Endothelial cell of umbilical vein (primary cell): ENCODE results near the gene FOXF1. TPM values are rescaled to one million over a fixed set of nuclear protein-coding genes. Genes with fewer than 3 reads are reported as not detected.

ENCODE experiments used
- BruUV-seq: library from RNA; stranded (reverse); fragments of 400-500 nt; replicated peaks from 2 replicates; lab custom pipeline; 2021; lab: Mats Ljungman, UMichigan
- CTCF ChIA-PET: fragments of 300-600, 350-600 bp; sonication (Branson Sonifier 250); formaldehyde crosslinking; loops from one replicate; lab custom pipeline; 2021; ENCODE audit warnings: antibody characterized with exemption, inconsistent platforms; lab: Charles Lee
- POLR2A ChIA-PET: fragments of 300-600, 350-600 bp; sonication (Branson Sonifier 250); formaldehyde crosslinking; loops from one replicate; lab custom pipeline; 2021; ENCODE audit warnings: antibody characterized with exemption, inconsistent platforms; lab: Charles Lee
- DNase-seq: peaks from one replicate; pipeline ENCODE4 v3.0.0-alpha.2; 2011; ENCODE audit warnings: low read depth, low spot score
- FAIRE-seq: peaks from 2 replicates; lab custom pipeline; 2011; peaks lifted over from hg19 to GRCh38; lab: Jason Lieb, UNC
- H2AFZ ChIP-seq: 2 replicates; pipeline ENCODE4 v1.6.0; 2012; ENCODE audit warnings: low read depth, low read length, control low read depth, inconsistent platforms
- H3K27ac ChIP-seq: 2 replicates; pipeline ENCODE4 v1.5.1; 2011; ENCODE audit warnings: low read depth, mild to moderate bottlenecking, control low read depth, low read length, moderate library complexity; ENCODE audit not compliant: insufficient read depth
- H3K27me3 ChIP-seq, 2 experiments: 2 replicates each; pipeline versions ENCODE4 v1.6.0 to v1.6.1; 2011; ENCODE audit warnings: low read length in 2 of 2, mixed read lengths in 1 of 2; ENCODE audit not compliant: control insufficient read depth in 2 of 2, insufficient read depth in 2 of 2
- H3K36me3 ChIP-seq, 2 experiments: 2 replicates in 1 of 2; 3 replicates in 1 of 2; pipeline ENCODE4 v1.5.1; 2011; ENCODE audit warnings: low read length in 2 of 2, mild to moderate bottlenecking in 1 of 2, moderate library complexity in 1 of 2; ENCODE audit not compliant: control insufficient read depth in 2 of 2, insufficient read depth in 2 of 2; ENCODE audit errors: extremely low read depth in 1 of 2
- H3K4me1 ChIP-seq: 3 replicates; pipeline ENCODE4 v1.5.1; 2011; ENCODE audit warnings: mild to moderate bottlenecking, low read length; ENCODE audit not compliant: control insufficient read depth, insufficient read depth; ENCODE audit errors: extremely low read depth
- H3K4me2 ChIP-seq: 2 replicates; pipeline ENCODE4 v1.6.1; 2011; ENCODE audit warnings: low read length, control low read depth, mixed read lengths; ENCODE audit not compliant: insufficient read depth
- H3K4me3 ChIP-seq, 3 experiments: fragments of 200-600 bp in 1 of 3; sonication (generic), shearing (Covaris generic) in 1 of 3; replicated peaks in 1 of 3; 2 replicates each; pipeline ENCODE4 v1.5.1; 2011 to 2016; ENCODE audit warnings: control low read depth in 3 of 3, low read length in 3 of 3, mild to moderate bottlenecking in 2 of 3, inconsistent platforms in 1 of 3, low read depth in 1 of 3, moderate library complexity in 1 of 3; ENCODE audit not compliant: insufficient read depth in 1 of 3
- H3K79me2 ChIP-seq: 2 replicates; pipeline ENCODE4 v1.6.0; 2012; ENCODE audit warnings: low read length, inconsistent platforms; ENCODE audit not compliant: control insufficient read depth, insufficient read depth
- H3K9ac ChIP-seq: replicated peaks from 2 replicates; pipeline ENCODE3; 2011; ENCODE audit warnings: low read length, control low read depth; ENCODE audit not compliant: insufficient read depth; ENCODE audit errors: extremely low read depth
- H3K9me1 ChIP-seq: replicated peaks from 3 replicates; pipeline ENCODE4 v1.6.0; 2011; ENCODE audit warnings: mild to moderate bottlenecking, low read length; ENCODE audit not compliant: control insufficient read depth, insufficient read depth; ENCODE audit errors: extremely low read depth
- H3K9me3 ChIP-seq: replicated peaks from 2 replicates; pipeline ENCODE4 v1.5.1; 2012; ENCODE audit warnings: low read length, inconsistent platforms; ENCODE audit not compliant: control insufficient read depth, insufficient read depth
- H4K20me1 ChIP-seq: replicated peaks from 2 replicates; pipeline ENCODE3; 2011; ENCODE audit warnings: mild to moderate bottlenecking, low read length; ENCODE audit not compliant: control insufficient read depth, insufficient read depth; ENCODE audit errors: extremely low read depth
- EZH2 ChIP-seq: IDR thresholded peaks from 2 replicates; pipeline ENCODE4 v1.6.1; 2012; ENCODE audit warnings: borderline replicate concordance, low read depth, mild to moderate bottlenecking, moderate library complexity, low read length, inconsistent platforms; ENCODE audit not compliant: severe bottlenecking
- FOS ChIP-seq: IDR thresholded peaks from 2 replicates; pipeline ENCODE4 v1.6.1; 2011; ENCODE audit warnings: mild to moderate bottlenecking, low read length, moderate library complexity, borderline replicate concordance; ENCODE audit not compliant: insufficient read depth
- GATA2 ChIP-seq: IDR thresholded peaks from 2 replicates; pipeline ENCODE4 v1.7.0; 2011; ENCODE audit warnings: low read depth, mild to moderate bottlenecking, moderate library complexity, mixed read lengths, low read length; ENCODE audit not compliant: insufficient read length, insufficient read depth
- JUN ChIP-seq: IDR thresholded peaks from 2 replicates; pipeline ENCODE4 v1.6.1; 2011; ENCODE audit warnings: borderline replicate concordance, low read depth; ENCODE audit not compliant: insufficient read length, insufficient read depth
- MAX ChIP-seq: IDR thresholded peaks from 2 replicates; pipeline ENCODE4 v1.6.1; 2011; ENCODE audit not compliant: insufficient read depth, insufficient read length
- MYC ChIP-seq: IDR thresholded peaks from one replicate; pipeline ENCODE4 v1.6.1; 2011; ENCODE audit warnings: mild to moderate bottlenecking, low read depth, low read length
- POLR2A ChIP-seq: IDR thresholded peaks from 2 replicates; pipeline ENCODE4 v1.6.1; 2012; ENCODE audit warnings: low read depth, mild to moderate bottlenecking, control low read depth, low read length
- POLR2AphosphoS5 ChIP-seq: IDR thresholded peaks from 2 replicates; pipeline ENCODE4 v1.6.1; 2012; ENCODE audit warnings: low read depth, mild to moderate bottlenecking, control low read depth, low read length, moderate library complexity; ENCODE audit not compliant: insufficient read depth
- dilution Hi-C: fragments of 300-500 bp; cut with MboI; formaldehyde crosslinking; loops from one replicate; pipeline ENCODE4 v1.15.0; 2019; ENCODE audit warnings: low sequenced_read_pairs; ENCODE audit not compliant: extremely low pct_ligation_motif_present
- intact Hi-C: fragments of 100-400 bp; cut with micrococcal nuclease; formaldehyde crosslinking; loops from one replicate; pipeline ENCODE4 v1.10.0; 2022
- polyA plus RNA-seq, 4 experiments: library from polyadenylated mRNA; depleted of rRNA in 3 of 4; stranded (reverse) in 3 of 4; unstranded in 1 of 4; fragments of >200 nt; gene quantifications; 2 replicates each; pipeline versions ENCODE4 v1.2.1 to v1.2.3, GENCODE V29; 2011 to 2012; ENCODE audit warnings: missing spikeins in 1 of 4
- total RNA-seq: library from RNA; stranded (reverse); gene quantifications from 2 replicates; pipeline ENCODE4 v1.2.3, GENCODE V29; 2021
- TF ChIP-seq, protein P1 (sequence below), 2 donors: IDR thresholded peaks; 1 replicate in 1 of 2; 2 replicates in 1 of 2; pipeline ENCODE4 v1.5.1; 2011; ENCODE audit warnings: low read length in 2 of 2, mild to moderate bottlenecking in 2 of 2, moderate library complexity in 2 of 2, control low read depth in 1 of 2, inconsistent platforms in 1 of 2, low read depth in 1 of 2; ENCODE audit not compliant: insufficient read depth in 1 of 2; ENCODE audit errors: extremely low read depth in 1 of 2

Gene FOXF1
- total and polyA plus RNA-seq, 2 donors (not counting 3 experiments of a cell fraction or from before 2014, with no cell fraction given): 1.0 to 1.1 TPM

GRCh38 chr16:86528061-86528929 is 18.0 kb downstream of the FOXF1 start:
- FAIRE-seq: no peak
- CTCF ChIA-PET: interaction anchor here (0.7 to 2.7 kb wide), 2 partner anchors 11 to 455 kb away, joined by 3 to 10 read pairs; no protein-coding TSS in a partner anchor
- BruUV-seq: no TSS peak
- no peak for DNase-seq
- intact Hi-C loops: no loop called here
- POLR2A ChIA-PET: no interaction called here
- Histone ChIP-seq H3K9me3 (no peaks in the 10 kb centered on the region), H3K27ac (no peak overlapping the region), H3K9ac (no peak overlapping the region), H4K20me1 (no peaks in the 10 kb centered on the region), H3K79me2 (no peaks in the 10 kb centered on the region), H3K4me1 (no peaks in the 10 kb centered on the region), H3K4me3 (no peak overlapping the region), H3K27me3 (no peaks in the 10 kb centered on the region), H3K4me2 (no peak overlapping the region), H3K9me1 (no peaks in the 10 kb centered on the region), H3K36me3 (no peaks in the 10 kb centered on the region), H2AFZ (no peak overlapping the region)
- dilution Hi-C loops: no loop called here
- TF ChIP-seq GATA2 (no peak), MAX (no peak), JUN (no peak), MYC (no peak)

GRCh38 chr16:86529160-86529559 is 18.8 kb downstream of the FOXF1 start:
- Histone ChIP-seq H3K36me3 (no peaks in the 10 kb centered on the region), H4K20me1 (no peaks in the 10 kb centered on the region), H3K27me3 (no peaks in the 10 kb centered on the region), H3K4me1 (no peaks in the 10 kb centered on the region), H3K4me2 (no peak overlapping the region), H3K9me3 (no peaks in the 10 kb centered on the region), H2AFZ (no peak overlapping the region), H3K4me3 (no peak overlapping the region), H3K9me1 (no peaks in the 10 kb centered on the region), H3K79me2 (no peaks in the 10 kb centered on the region), H3K9ac (no peak overlapping the region), H3K27ac (no peak overlapping the region)
- dilution Hi-C loops: no loop called here
- TF ChIP-seq GATA2 (no peak), FOS (no peak), POLR2AphosphoS5 (no peak), MAX (no peak), POLR2A (no peak), JUN (no peak), EZH2 (no peak), MYC (no peak)
- TF ChIP-seq, protein P1, sequence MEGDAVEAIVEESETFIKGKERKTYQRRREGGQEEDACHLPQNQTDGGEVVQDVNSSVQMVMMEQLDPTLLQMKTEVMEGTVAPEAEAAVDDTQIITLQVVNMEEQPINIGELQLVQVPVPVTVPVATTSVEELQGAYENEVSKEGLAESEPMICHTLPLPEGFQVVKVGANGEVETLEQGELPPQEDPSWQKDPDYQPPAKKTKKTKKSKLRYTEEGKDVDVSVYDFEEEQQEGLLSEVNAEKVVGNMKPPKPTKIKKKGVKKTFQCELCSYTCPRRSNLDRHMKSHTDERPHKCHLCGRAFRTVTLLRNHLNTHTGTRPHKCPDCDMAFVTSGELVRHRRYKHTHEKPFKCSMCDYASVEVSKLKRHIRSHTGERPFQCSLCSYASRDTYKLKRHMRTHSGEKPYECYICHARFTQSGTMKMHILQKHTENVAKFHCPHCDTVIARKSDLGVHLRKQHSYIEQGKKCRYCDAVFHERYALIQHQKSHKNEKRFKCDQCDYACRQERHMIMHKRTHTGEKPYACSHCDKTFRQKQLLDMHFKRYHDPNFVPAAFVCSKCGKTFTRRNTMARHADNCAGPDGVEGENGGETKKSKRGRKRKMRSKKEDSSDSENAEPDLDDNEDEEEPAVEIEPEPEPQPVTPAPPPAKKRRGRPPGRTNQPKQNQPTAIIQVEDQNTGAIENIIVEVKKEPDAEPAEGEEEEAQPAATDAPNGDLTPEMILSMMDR (IDR thresholded peaks at IDR 0.05; ENCODE audit: extremely low read depth in 1 of 2, insufficient read depth in 1 of 2, low read depth in 1 of 2, low read length in 2 of 2): no peak
- CTCF ChIA-PET: no interaction called here
- intact Hi-C loops: no loop called here
- FAIRE-seq (no peak), DNase-seq (no peak)
- POLR2A ChIA-PET: no interaction called here
- no TSS peak for BruUV-seq
